Cerebellar cortex (tissue), 1 donor: ENCODE results near the gene ANKRD40.
"Not testable (repeated sequence)": the region's sequence is repeated elsewhere in the genome, so short reads cannot be mapped to it uniquely, and the experiment has no call there.

Experiments used
- DNase-seq: peaks from one replicate; pipeline ENCODE4 v3.0.0-alpha.2; 2015; ENCODE audit warnings: low spot score

The ANKRD40 gene

GRCh38 chr17:50686494-50687199 lies 21.1 kb downstream of the ANKRD40 start:
- DNase-seq = no peak

- DNase-seq = no peak
These were observed 21.8 kb downstream of the ANKRD40 start for GRCh38 chr17:50685691-50686493.

GRCh38 chr17:50685334-50685665 lies 22.4 kb downstream of the ANKRD40 start:
- no peak for DNase-seq

GRCh38 chr17:50684612-50685333 lies 22.9 kb downstream of the ANKRD40 start:
- DNase-seq = no peak

GRCh38 chr17:50684288-50684611 lies 23.5 kb downstream of the ANKRD40 start:
- no peak for DNase-seq

- no peak for DNase-seq
These were observed 24.1 kb downstream of the ANKRD40 start for GRCh38 chr17:50683434-50684287.

GRCh38 chr17:50682938-50683337 lies 24.8 kb downstream of the ANKRD40 start:
- DNase-seq = no peak

GRCh38 chr17:50682441-50682840 lies 25.3 kb downstream of the ANKRD40 start:
- no peak for DNase-seq

GRCh38 chr17:50681263-50682200 lies 26.2 kb downstream of the ANKRD40 start:
- peak; percentile 77 for DNase-seq

GRCh38 chr17:50680543-50681262 lies 27.0 kb downstream of the ANKRD40 start:
- not testable (repeated sequence) for DNase-seq

GRCh38 chr17:50680126-50680525 lies 27.6 kb downstream of the ANKRD40 start:
- DNase-seq = no peak

- DNase-seq = no peak
These were observed 28.6 kb downstream of the ANKRD40 start for GRCh38 chr17:50679008-50679544.

GRCh38 chr17:50677851-50678375 lies 29.8 kb downstream of the ANKRD40 start:
- no peak for DNase-seq

- no peak for DNase-seq
These were observed 31.4 kb downstream of the ANKRD40 start for GRCh38 chr17:50676065-50676975.

- peak; percentile 97 for DNase-seq
These were observed 32.1 kb downstream of the ANKRD40 start for GRCh38 chr17:50675627-50676026.

- no peak for DNase-seq
These were observed 32.5 kb downstream of the ANKRD40 start for GRCh38 chr17:50675190-50675589.

GRCh38 chr17:50672831-50673551 lies 34.7 kb downstream of the ANKRD40 start:
- DNase-seq = no peak

- DNase-seq = no peak
These were observed 35.6 kb downstream of the ANKRD40 start for GRCh38 chr17:50672071-50672470.
